SJSA1 (cell line): Measurements from ENCODE around the gene CX3CL1. TPM values are rescaled to one million over a fixed set of nuclear protein-coding genes. Genes with fewer than 3 reads are reported as not detected.
"Not testable (repeated sequence)": the region's sequence is repeated elsewhere in the genome, so short reads cannot be mapped to it uniquely, and the experiment has no call there.

Experiments
- DNase-seq, 2 experiments: peaks; one replicate each; pipeline ENCODE4 v3.0.0-alpha.2; 2015 to 2020; ENCODE audit warnings: low spot score in 2 of 2, low read depth in 1 of 2
- H3K27ac ChIP-seq: fragments of 250-450 bp; sonication (Bioruptor Pico); 2 replicates; pipeline ENCODE4 v1.5.1; 2020; ENCODE audit warnings: mild to moderate bottlenecking, moderate library complexity
- H3K27me3 ChIP-seq: fragments of 250-450 bp; sonication (Bioruptor Pico); replicated peaks from 2 replicates; pipeline ENCODE4 v1.5.1; 2020; ENCODE audit warnings: mild to moderate bottlenecking, moderate library complexity
- H3K36me3 ChIP-seq: fragments of 250-450 bp; sonication (Bioruptor Pico); 2 replicates; pipeline ENCODE4 v1.5.1; 2020; ENCODE audit warnings: mild to moderate bottlenecking
- H3K4me1 ChIP-seq: fragments of 250-450 bp; sonication (Bioruptor Pico); replicated peaks from 2 replicates; pipeline ENCODE4 v1.6.1; 2021; ENCODE audit warnings: mild to moderate bottlenecking
- H3K4me3 ChIP-seq: fragments of 250-450 bp; sonication (Bioruptor Pico); 2 replicates; pipeline ENCODE4 v1.5.1; 2020; ENCODE audit warnings: mild to moderate bottlenecking
- H3K9me3 ChIP-seq: fragments of 250-450 bp; sonication (Bioruptor Pico); replicated peaks from 2 replicates; pipeline ENCODE4 v1.5.1; 2020; ENCODE audit warnings: mild to moderate bottlenecking
- total RNA-seq: library from RNA; depleted of rRNA; stranded (reverse); fragments of >200 nt; shearing (Covaris generic); gene quantifications from 2 replicates; pipeline ENCODE4 v1.2.3, GENCODE V29; 2014; rRNA removed

Gene CX3CL1
- 0.18 and 0.38 TPM in 2 replicates for total RNA-seq

- Histone ChIP-seq H3K4me3 (peak within 1 kb of the TSS; percentile 9), H3K27ac (no peak within 1 kb of the TSS), H3K27me3 (no peaks in the 10 kb centered on the region), H3K36me3 (no peaks in the 10 kb centered on the region), H3K9me3 (no peaks in the 10 kb centered on the region), H3K4me1 (peaks cover 19% of the 10 kb centered on the region)
- DNase-seq = peak; percentile 45 to 67
Measured at GRCh38 chr16:57372372-57373116, at the start of gene CX3CL1. Gene CX3CL1 (plus strand): TSS chr16:57372490. CDS start chr16:57372569, 79 bp downstream.

GRCh38 chr16:57324749-57325148, 47.5 kb upstream of the CX3CL1 start:
- H3K9me3 ChIP-seq = no peaks in the 10 kb centered on the region
- peak; percentile 10 to 26 for DNase-seq
- H3K27ac ChIP-seq = peak overlapping the region; percentile 76
- H3K27me3 ChIP-seq = no peaks in the 10 kb centered on the region
- H3K36me3 ChIP-seq = no peaks in the 10 kb centered on the region
- no peak overlapping the region for H3K4me3 ChIP-seq
- peaks cover 16% of the 10 kb centered on the region for H3K4me1 ChIP-seq

GRCh38 chr16:57325458-57325857, 46.8 kb upstream of the CX3CL1 start:
- Histone ChIP-seq H3K4me1 (peaks cover 14% of the 10 kb centered on the region), H3K4me3 (no peak overlapping the region), H3K36me3 (no peaks in the 10 kb centered on the region), H3K27ac (peak overlapping the region; percentile 76), H3K9me3 (no peaks in the 10 kb centered on the region), H3K27me3 (no peaks in the 10 kb centered on the region)
- peak; percentile 89 for DNase-seq

- Histone ChIP-seq H3K4me3 (no peak overlapping the region), H3K4me1 (peaks cover 6% of the 10 kb centered on the region), H3K27me3 (no peaks in the 10 kb centered on the region), H3K27ac (no peak overlapping the region), H3K36me3 (no peaks in the 10 kb centered on the region), H3K9me3 (0 out of 2 replicates have a peak, but pooled peaks cover 3% of the 10 kb centered on the region)
- DNase-seq = peak in 1 of 2 experiments; percentile 8
Measured at GRCh38 chr16:57329718-57330327, 42.5 kb upstream of the CX3CL1 start.

- no peaks in the 10 kb centered on the region for H3K27me3 ChIP-seq
- H3K9me3 ChIP-seq = 0 out of 2 replicates have a peak, but pooled peaks cover 3% of the 10 kb centered on the region
- H3K27ac ChIP-seq = no peak overlapping the region
- H3K36me3 ChIP-seq = no peaks in the 10 kb centered on the region
- H3K4me3 ChIP-seq = no peak overlapping the region
- no peaks in the 10 kb centered on the region for H3K4me1 ChIP-seq
- DNase-seq = peak in 1 of 2 experiments; percentile 7
Measured at GRCh38 chr16:57331355-57331754, 40.9 kb upstream of the CX3CL1 start.

- no peaks in the 10 kb centered on the region for H3K36me3 ChIP-seq
- no peak overlapping the region for H3K27ac ChIP-seq
- no peaks in the 10 kb centered on the region for H3K27me3 ChIP-seq
- H3K4me3 ChIP-seq = no peak overlapping the region
- DNase-seq = no peak
- H3K9me3 ChIP-seq = peaks cover 8% of the 10 kb centered on the region; the same call in 1 of the 2 replicates
- peaks cover 2% of the 10 kb centered on the region; the same call in 1 of the 2 replicates for H3K4me1 ChIP-seq
Measured at GRCh38 chr16:57333402-57333801, 38.9 kb upstream of the CX3CL1 start.

GRCh38 chr16:57335366-57335765, 36.9 kb upstream of the CX3CL1 start:
- H3K27ac ChIP-seq = no peak overlapping the region
- H3K4me1 ChIP-seq = peaks cover 20% of the 10 kb centered on the region
- DNase-seq = no peak
- no peaks in the 10 kb centered on the region for H3K27me3 ChIP-seq
- peaks cover 8% of the 10 kb centered on the region; the same call in 1 of the 2 replicates for H3K9me3 ChIP-seq
- no peaks in the 10 kb centered on the region for H3K36me3 ChIP-seq
- H3K4me3 ChIP-seq = no peak overlapping the region

GRCh38 chr16:57341062-57341440, 31.2 kb upstream of the CX3CL1 start:
- no peak for DNase-seq
- H3K9me3 ChIP-seq = peaks cover 5% of the 10 kb centered on the region; the same call in 1 of the 2 replicates
- no peaks in the 10 kb centered on the region for H3K36me3 ChIP-seq
- H3K4me1 ChIP-seq = peaks cover 42% of the 10 kb centered on the region
- no peaks in the 10 kb centered on the region for H3K27me3 ChIP-seq
- H3K4me3 ChIP-seq = no peak overlapping the region
- H3K27ac ChIP-seq = peak overlapping the region; percentile 61

- Histone ChIP-seq H3K4me3 (no peak overlapping the region), H3K36me3 (no peaks in the 10 kb centered on the region), H3K27me3 (no peaks in the 10 kb centered on the region), H3K4me1 (peaks cover 42% of the 10 kb centered on the region), H3K9me3 (peaks cover 5% of the 10 kb centered on the region; the same call in 1 of the 2 replicates), H3K27ac (peak overlapping the region; percentile 61)
- peak; percentile 90 to 98 for DNase-seq
Measured at GRCh38 chr16:57341441-57342303, 30.6 kb upstream of the CX3CL1 start.

- peaks cover 42% of the 10 kb centered on the region for H3K4me1 ChIP-seq
- H3K36me3 ChIP-seq, H3K27ac ChIP-seq, H3K9me3 ChIP-seq, H3K27me3 ChIP-seq, H3K4me3 ChIP-seq: not testable (repeated sequence)
- DNase-seq = peak in 1 of 2 experiments; percentile 26
Measured at GRCh38 chr16:57342606-57343005, 29.7 kb upstream of the CX3CL1 start.

- no peak overlapping the region for H3K4me3 ChIP-seq
- no peak overlapping the region for H3K27ac ChIP-seq
- peaks cover 2% of the 10 kb centered on the region; the same call in 1 of the 2 replicates for H3K9me3 ChIP-seq
- H3K36me3 ChIP-seq = no peaks in the 10 kb centered on the region
- H3K4me1 ChIP-seq = peaks cover 42% of the 10 kb centered on the region
- peak in 1 of 2 experiments; percentile 18 for DNase-seq
- peaks cover 6% of the 10 kb centered on the region; the same call in 1 of the 2 replicates for H3K27me3 ChIP-seq
Measured at GRCh38 chr16:57343221-57343620, 29.1 kb upstream of the CX3CL1 start.

- not testable (repeated sequence) for H3K36me3 ChIP-seq, H3K9me3 ChIP-seq, DNase-seq, H3K27ac ChIP-seq, H3K4me3 ChIP-seq
- Histone ChIP-seq H3K4me1 (peaks cover 33% of the 10 kb centered on the region), H3K27me3 (peaks cover 13% of the 10 kb centered on the region)
Measured at GRCh38 chr16:57344094-57344493, 28.2 kb upstream of the CX3CL1 start.

GRCh38 chr16:57345021-57345420, 27.3 kb upstream of the CX3CL1 start:
- Histone ChIP-seq H3K4me3 (no peak overlapping the region), H3K9me3 (no peaks in the 10 kb centered on the region), H3K27me3 (peaks cover 20% of the 10 kb centered on the region), H3K27ac (no peak overlapping the region), H3K4me1 (peaks cover 25% of the 10 kb centered on the region), H3K36me3 (no peaks in the 10 kb centered on the region)
- DNase-seq = no peak
